H1 (cell line): ENCODE data around the gene GAN. TPM values are rescaled to one million over a fixed set of nuclear protein-coding genes. Genes with fewer than 3 reads are reported as not detected.

Source experiments
- CTCF ChIA-PET: fragments of 300-600 bp; sonication (Branson Sonifier 250); formaldehyde crosslinking; loops from one replicate; lab custom pipeline; 2021; ENCODE audit not compliant: partially characterized antibody; lab: Charles Lee
- POLR2A ChIA-PET: fragments of 300-600 bp; sonication (Branson Sonifier 250); formaldehyde crosslinking; loops from one replicate; lab custom pipeline; 2021; ENCODE audit warnings: inconsistent platforms; ENCODE audit not compliant: partially characterized antibody; lab: Charles Lee
- DNase-seq, 2 experiments: peaks; one replicate each; pipeline versions ENCODE4 v3.0.0 to v3.0.0-alpha.2; 2010 to 2022; ENCODE audit warnings: low spot score in 2 of 2, low read depth in 1 of 2, mixed read lengths in 1 of 2
- FAIRE-seq: peaks from 2 replicates; lab custom pipeline; 2011; peaks lifted over from hg19 to GRCh38; lab: Jason Lieb, UNC
- H2AFZ ChIP-seq: 2 replicates; pipeline ENCODE4 v1.8.1; 2012; ENCODE audit warnings: low read length, inconsistent platforms
- H2AK5ac ChIP-seq: 2 replicates; pipeline ENCODE4 v1.6.1; 2013; ENCODE audit warnings: low read depth, low read length
- H2BK120ac ChIP-seq: replicated peaks from 2 replicates; pipeline ENCODE3; 2013; ENCODE audit warnings: low read depth, low read length, inconsistent platforms
- H2BK12ac ChIP-seq: 2 replicates; pipeline ENCODE4 v1.6.1; 2013; ENCODE audit warnings: low read depth, low read length
- H2BK15ac ChIP-seq: 2 replicates; pipeline ENCODE4 v1.6.1; 2013; ENCODE audit warnings: low read length
- H2BK20ac ChIP-seq: 2 replicates; pipeline ENCODE4 v1.6.1; 2013; ENCODE audit warnings: low read length
- H2BK5ac ChIP-seq: 2 replicates; pipeline ENCODE4 v1.6.1; 2013; ENCODE audit warnings: low read depth, low read length
- H3K14ac ChIP-seq: 2 replicates; pipeline ENCODE4 v1.6.1; 2013; ENCODE audit warnings: inconsistent platforms; ENCODE audit not compliant: insufficient read length
- H3K18ac ChIP-seq: 2 replicates; pipeline ENCODE4 v1.6.1; 2013; ENCODE audit warnings: low read length; ENCODE audit errors: extremely low read depth
- H3K23ac ChIP-seq: 2 replicates; pipeline ENCODE4 v1.6.1; 2013; ENCODE audit warnings: inconsistent platforms; ENCODE audit not compliant: insufficient read length
- H3K23me2 ChIP-seq: 2 replicates; pipeline ENCODE4 v1.6.1; 2013; ENCODE audit warnings: low read depth, low read length
- H3K27ac ChIP-seq: 2 replicates; pipeline ENCODE4 v1.6.1; 2011; ENCODE audit warnings: low read depth, low read length, inconsistent platforms
- H3K27me3 ChIP-seq, 4 experiments: replicated peaks in 1 of 4; 1 replicate in 1 of 4; 2 replicates in 3 of 4; pipeline versions ENCODE4 v1.6.1 to v1.8.1; 2011 to 2013; ENCODE audit warnings: low read length in 3 of 4, mild to moderate bottlenecking in 3 of 4, inconsistent platforms in 2 of 4, mixed read lengths in 2 of 4, moderate library complexity in 1 of 4; ENCODE audit not compliant: control insufficient read depth in 3 of 4, insufficient read depth in 3 of 4; ENCODE audit errors: extremely low read depth in 1 of 4
- H3K36me3 ChIP-seq, 4 experiments: 2 replicates each; pipeline versions ENCODE4 v1.6.1 to v1.8.1; 2011 to 2013; ENCODE audit warnings: mild to moderate bottlenecking in 4 of 4, low read length in 3 of 4, moderate library complexity in 2 of 4, control low read depth in 1 of 4, inconsistent platforms in 1 of 4; ENCODE audit not compliant: insufficient read depth in 4 of 4, control insufficient read depth in 2 of 4
- H3K4ac ChIP-seq: replicated peaks from 2 replicates; pipeline ENCODE3; 2013; ENCODE audit warnings: low read length, low read depth, mixed read lengths, inconsistent platforms; ENCODE audit not compliant: insufficient read length
- H3K4me1 ChIP-seq, 4 experiments: replicated peaks in 1 of 4; 1 replicate in 1 of 4; 2 replicates in 3 of 4; pipeline versions ENCODE4 v1.6.1 to v1.8.1; 2011 to 2013; ENCODE audit warnings: low read length in 3 of 4, inconsistent platforms in 2 of 4, mixed read lengths in 1 of 4; ENCODE audit not compliant: insufficient read depth in 4 of 4, control insufficient read depth in 3 of 4
- H3K4me2 ChIP-seq, 2 experiments: 2 replicates each; pipeline versions ENCODE4 v1.6.1 to v1.8.1; 2011 to 2013; ENCODE audit warnings: low read depth in 2 of 2, low read length in 2 of 2, control low read depth in 1 of 2, inconsistent platforms in 1 of 2, mild to moderate bottlenecking in 1 of 2; ENCODE audit not compliant: insufficient read depth in 1 of 2
- H3K4me3 ChIP-seq, 4 experiments: fragments of 200-600, 300-600 bp in 1 of 4; sonication (generic), shearing (Covaris generic), sonication (Bioruptor Twin) in 1 of 4; 2 replicates each; pipeline versions ENCODE4 v1.5.1 to v1.8.1; 2011 to 2016; ENCODE audit warnings: low read length in 4 of 4, low read depth in 3 of 4, control low read depth in 2 of 4, inconsistent platforms in 2 of 4, mild to moderate bottlenecking in 2 of 4, mixed read lengths in 1 of 4, moderate library complexity in 1 of 4; ENCODE audit not compliant: insufficient read depth in 2 of 4; ENCODE audit errors: extremely low read depth in 1 of 4
- H3K56ac ChIP-seq: replicated peaks from 2 replicates; pipeline ENCODE3; 2013; ENCODE audit warnings: low read depth, mild to moderate bottlenecking, mixed read lengths, low read length, inconsistent platforms; ENCODE audit not compliant: insufficient read length
- H3K79me1 ChIP-seq: 2 replicates; pipeline ENCODE4 v1.6.1; 2013; ENCODE audit warnings: low read depth, low read length, control low read depth
- H3K79me2 ChIP-seq, 2 experiments: 2 replicates each; pipeline versions ENCODE4 v1.6.1 to v1.8.1; 2012 to 2013; ENCODE audit warnings: low read length in 2 of 2, mild to moderate bottlenecking in 2 of 2, inconsistent platforms in 1 of 2; ENCODE audit not compliant: insufficient read depth in 2 of 2, control insufficient read depth in 1 of 2
- H3K9ac ChIP-seq, 4 experiments: replicated peaks in 1 of 4; 1 replicate in 1 of 4; 2 replicates in 3 of 4; pipeline versions ENCODE4 v1.6.1 to v1.8.1; 2011 to 2013; ENCODE audit warnings: low read depth in 3 of 4, low read length in 3 of 4, control low read depth in 2 of 4, mild to moderate bottlenecking in 2 of 4, moderate library complexity in 2 of 4, inconsistent platforms in 1 of 4; ENCODE audit errors: extremely low read depth in 1 of 4
- H3K9me3 ChIP-seq, 2 experiments: 2 replicates each; pipeline versions ENCODE4 v1.6.1 to v1.8.1; 2012 to 2013; ENCODE audit warnings: mild to moderate bottlenecking in 2 of 2, moderate library complexity in 2 of 2, control low read depth in 1 of 2, inconsistent platforms in 1 of 2, low read depth in 1 of 2, low read length in 1 of 2, mixed read lengths in 1 of 2; ENCODE audit not compliant: insufficient read depth in 2 of 2
- H4K20me1 ChIP-seq, 2 experiments: replicated peaks in 1 of 2; 2 replicates each; pipeline versions ENCODE3 to v1.8.1; 2011 to 2013; ENCODE audit warnings: inconsistent platforms in 2 of 2, low read length in 2 of 2, mild to moderate bottlenecking in 1 of 2; ENCODE audit not compliant: insufficient read depth in 2 of 2, control insufficient read depth in 1 of 2
- H4K5ac ChIP-seq: 2 replicates; pipeline ENCODE4 v1.6.1; 2013; ENCODE audit warnings: low read length, low read depth, mixed read lengths, inconsistent platforms; ENCODE audit not compliant: insufficient read length
- H4K8ac ChIP-seq: 2 replicates; pipeline ENCODE4 v1.8.0; 2013; ENCODE audit warnings: mild to moderate bottlenecking, moderate library complexity, low read length, inconsistent platforms; ENCODE audit not compliant: insufficient read depth; ENCODE audit errors: extremely low read depth
- H4K91ac ChIP-seq: replicated peaks from 2 replicates; pipeline ENCODE3; 2013; ENCODE audit warnings: low read length, mixed read lengths, inconsistent platforms; ENCODE audit not compliant: insufficient read length
- BRCA1 ChIP-seq: IDR thresholded peaks from 2 replicates; pipeline ENCODE4 v1.6.1; 2012; ENCODE audit warnings: low read depth, low read length, improper control_type of control experiment
- CBX5 ChIP-seq: fragments of 300-800, 300-1000 bp; sonication (generic); IDR thresholded peaks from 2 replicates; pipeline ENCODE4 v1.7.1; 2016; ENCODE audit warnings: antibody characterized with exemption, low read length, low read depth
- CREB1 ChIP-seq: IDR thresholded peaks from 2 replicates; pipeline ENCODE4 v1.6.1; 2012; ENCODE audit warnings: inconsistent platforms
- CTBP2 ChIP-seq: IDR thresholded peaks from 2 replicates; pipeline ENCODE4 v1.7.0; 2011; ENCODE audit warnings: borderline replicate concordance, mild to moderate bottlenecking, moderate library complexity, mixed read lengths, low read length; ENCODE audit not compliant: insufficient read depth, insufficient read length
- SAP30 ChIP-seq: fragments of 300-600 bp; sonication (generic); IDR thresholded peaks from 2 replicates; pipeline ENCODE4 v1.7.1; 2012; ENCODE audit warnings: low read length, moderate library complexity, mild to moderate bottlenecking, inconsistent platforms; ENCODE audit not compliant: insufficient read depth, insufficient replicate concordance
- SP4 ChIP-seq: IDR thresholded peaks from 2 replicates; pipeline ENCODE4 v1.6.1; 2012; ENCODE audit warnings: low read length, inconsistent platforms
- TBP ChIP-seq: IDR thresholded peaks from 2 replicates; pipeline ENCODE4 v1.6.1; 2011; ENCODE audit warnings: low read depth, low read length, improper control_type of control experiment
- TCF12 ChIP-seq: IDR thresholded peaks from 2 replicates; pipeline ENCODE4 v1.6.1; 2011; ENCODE audit warnings: low read depth, mild to moderate bottlenecking, low read length
- ZNF274 ChIP-seq: IDR thresholded peaks from 2 replicates; pipeline ENCODE4 v1.7.0; 2012; ENCODE audit warnings: low read length, borderline replicate concordance; ENCODE audit errors: extremely low read depth
- WGBS, 2 experiments: shearing (Covaris generic) in 1 of 2; methylation state at CpG; one replicate each; pipeline versions ENCODE4 v1.1.6 to v1.1.7; 2013 to 2015; ENCODE audit warnings: low lambda C conversion rate in 2 of 2, mixed read lengths in 2 of 2, inconsistent platforms in 1 of 2, low coverage in 1 of 2, missing lambda C conversion rate in 1 of 2; ENCODE audit not compliant: insufficient replicate concordance in 2 of 2, insufficient coverage in 1 of 2, insufficient read length in 1 of 2; ENCODE audit errors: extremely low coverage in 1 of 2, missing lambda C conversion rate in 1 of 2; 5-methylcytosine and 5-hydroxymethylcytosine counted together
- polyA plus RNA-seq, 7 experiments: library from polyadenylated mRNA; depleted of rRNA in 3 of 7; stranded (reverse) in 5 of 7; unstranded in 2 of 7; fragments of >200 nt in 5 of 7; fragments of 200-250 nt in 2 of 7; gene quantifications; 1 replicate in 5 of 7; 2 replicates in 1 of 7; 4 replicates in 1 of 7; pipeline versions ENCODE4 v1.2.1 to v1.2.3, GENCODE V29; 2011 to 2013; ENCODE audit warnings: missing spikeins in 2 of 7, mixed read lengths in 2 of 7
- total RNA-seq: library from RNA; stranded (reverse); fragmentation: NEBNext Ultra II Directional; extraction: Animal tissue kit (Norgen Biotek cat#: 25700); gene quantifications from 2 replicates; pipeline ENCODE4 v1.2.1, GENCODE V29; 2021
- TF ChIP-seq, protein P1 (sequence below): IDR thresholded peaks from 2 replicates; pipeline ENCODE4 v1.6.1; 2012; ENCODE audit warnings: inconsistent platforms
- TF ChIP-seq, protein P2 (sequence below), 3 experiments: IDR thresholded peaks; 1 replicate in 2 of 3; 2 replicates in 1 of 3; pipeline versions ENCODE4 v1.5.1 to v1.6.1; 2011; ENCODE audit warnings: low read length in 3 of 3, mild to moderate bottlenecking in 3 of 3, inconsistent platforms in 2 of 3, low read depth in 1 of 3, moderate library complexity in 1 of 3; ENCODE audit not compliant: insufficient read depth in 1 of 3; ENCODE audit errors: control extremely low read depth in 1 of 3

Gene GAN
- total and polyA plus RNA-seq, 2 of the 8 experiments (the other 6 are each of a cell fraction or from before 2014, with no cell fraction given), result 4.5 to 23.9 TPM

DNA sequence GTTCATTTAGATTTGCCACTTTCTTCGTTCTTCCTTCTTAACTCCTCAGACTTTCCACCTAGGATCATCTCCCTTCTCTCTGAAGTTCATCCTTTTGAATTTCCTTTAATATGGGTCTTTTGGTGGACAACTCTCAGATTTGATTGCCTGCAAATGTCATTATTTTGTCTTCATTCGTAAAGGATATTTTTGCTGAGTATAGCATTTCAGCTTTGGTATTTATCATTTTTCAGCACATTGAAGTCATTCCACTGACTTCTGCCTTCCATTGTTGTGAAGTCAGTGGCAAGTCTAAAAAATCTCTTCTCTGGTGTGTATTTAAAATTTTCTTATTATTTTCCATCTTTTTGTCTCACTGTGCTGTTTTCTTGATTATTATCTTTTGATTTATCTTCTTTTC is 45.4 kb downstream of the GAN start:
- H3K56ac ChIP-seq, result no peak overlapping the region
- CTCF ChIA-PET, result no interaction called here
- H3K27ac ChIP-seq, result no peak overlapping the region
- no peak overlapping the region for H2BK5ac ChIP-seq
- 85% methylated on average over 2 of the region's 2 CpGs; no CpG with 5 or more reads in 1 of the 2 experiments for WGBS, 2 experiments
- peaks cover 5 to 49% (median 26%) of the 10 kb centered on the region in 4 experiments; a peak in 7 of 8 replicates for H3K36me3 ChIP-seq
- H3K27me3 ChIP-seq, result no peaks in the 10 kb centered on the region
- H3K23me2 ChIP-seq, result no peaks in the 10 kb centered on the region; the same call in 1 of the 2 replicates
- H3K9ac ChIP-seq, result no peak overlapping the region
- no peak overlapping the region for H2BK120ac ChIP-seq
- H2BK20ac ChIP-seq, result no peak overlapping the region
- H3K18ac ChIP-seq, result no peak overlapping the region
- no peak overlapping the region for H3K4me2 ChIP-seq
- H3K14ac ChIP-seq, result no peak overlapping the region
- no peaks in the 10 kb centered on the region for H3K79me2 ChIP-seq
- H4K8ac ChIP-seq, result no peak overlapping the region
- no peak overlapping the region for H2BK15ac ChIP-seq
- no peaks in the 10 kb centered on the region for H3K9me3 ChIP-seq
- no peak overlapping the region for H4K91ac ChIP-seq
- FAIRE-seq (no peak), DNase-seq (no peak)
- no peak overlapping the region for H3K4me3 ChIP-seq
- no peak overlapping the region for H2BK12ac ChIP-seq
- H3K4me1 ChIP-seq, result no peaks in the 10 kb centered on the region
- no peak overlapping the region for H2AFZ ChIP-seq
- no peak overlapping the region for H3K23ac ChIP-seq
- H2AK5ac ChIP-seq, result no peak overlapping the region
- H4K5ac ChIP-seq, result no peak overlapping the region
- peaks cover 1% of the 10 kb centered on the region in 2 experiments for H4K20me1 ChIP-seq
- H3K4ac ChIP-seq, result no peak overlapping the region
- POLR2A ChIA-PET, result interaction anchor here (0.7 kb wide), 1 partner anchor 37 kb away, joined by 3 read pairs; no protein-coding TSS in a partner anchor
- H3K79me1 ChIP-seq, result no peaks in the 10 kb centered on the region
- no peak for TF ChIP-seq SAP30
- TF ChIP-seq CBX5, result no peak
- no peak for TF ChIP-seq TBP
- TF ChIP-seq CREB1, result no peak
- TF ChIP-seq BRCA1, result no peak
- TF ChIP-seq SP4, result no peak
- no peak for TF ChIP-seq CTBP2
- no peak for TF ChIP-seq TCF12
- TF ChIP-seq ZNF274, result no peak
- TF ChIP-seq, protein P1, sequence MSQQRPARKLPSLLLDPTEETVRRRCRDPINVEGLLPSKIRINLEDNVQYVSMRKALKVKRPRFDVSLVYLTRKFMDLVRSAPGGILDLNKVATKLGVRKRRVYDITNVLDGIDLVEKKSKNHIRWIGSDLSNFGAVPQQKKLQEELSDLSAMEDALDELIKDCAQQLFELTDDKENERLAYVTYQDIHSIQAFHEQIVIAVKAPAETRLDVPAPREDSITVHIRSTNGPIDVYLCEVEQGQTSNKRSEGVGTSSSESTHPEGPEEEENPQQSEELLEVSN, result no peak
- TF ChIP-seq, protein P2, sequence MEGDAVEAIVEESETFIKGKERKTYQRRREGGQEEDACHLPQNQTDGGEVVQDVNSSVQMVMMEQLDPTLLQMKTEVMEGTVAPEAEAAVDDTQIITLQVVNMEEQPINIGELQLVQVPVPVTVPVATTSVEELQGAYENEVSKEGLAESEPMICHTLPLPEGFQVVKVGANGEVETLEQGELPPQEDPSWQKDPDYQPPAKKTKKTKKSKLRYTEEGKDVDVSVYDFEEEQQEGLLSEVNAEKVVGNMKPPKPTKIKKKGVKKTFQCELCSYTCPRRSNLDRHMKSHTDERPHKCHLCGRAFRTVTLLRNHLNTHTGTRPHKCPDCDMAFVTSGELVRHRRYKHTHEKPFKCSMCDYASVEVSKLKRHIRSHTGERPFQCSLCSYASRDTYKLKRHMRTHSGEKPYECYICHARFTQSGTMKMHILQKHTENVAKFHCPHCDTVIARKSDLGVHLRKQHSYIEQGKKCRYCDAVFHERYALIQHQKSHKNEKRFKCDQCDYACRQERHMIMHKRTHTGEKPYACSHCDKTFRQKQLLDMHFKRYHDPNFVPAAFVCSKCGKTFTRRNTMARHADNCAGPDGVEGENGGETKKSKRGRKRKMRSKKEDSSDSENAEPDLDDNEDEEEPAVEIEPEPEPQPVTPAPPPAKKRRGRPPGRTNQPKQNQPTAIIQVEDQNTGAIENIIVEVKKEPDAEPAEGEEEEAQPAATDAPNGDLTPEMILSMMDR (IDR thresholded peaks at IDR 0.05; ENCODE audit: control extremely low read depth in 1 of 3, insufficient read depth in 1 of 3, low read depth in 1 of 3, low read length in 3 of 3), result no peak
